ENCODE results near the gene CDK3. TPM values are rescaled to one million over a fixed set of nuclear protein-coding genes. Genes with fewer than 3 reads are reported as not detected.

The CDK3 gene
- total and polyA plus RNA-seq, 2 donors (not counting 1 experiment from before 2014, with no cell fraction given) = 15.0 to 20.5 TPM

Other genes starting within 250 kb of the CDK3 start
- 29.8 and 33.9 TPM in 2 replicates for gene GALK1, start 235.7 kb upstream of the CDK3 start, total RNA-seq
- 25.7 and 37.4 TPM in 2 replicates for gene GALK1, start 235.7 kb upstream of the CDK3 start, polyA plus RNA-seq
- gene UNK, start 216.0 kb upstream of the CDK3 start, total RNA-seq = 70.3 and 82.3 TPM in 2 replicates
- gene UNK, start 216.0 kb upstream of the CDK3 start, polyA plus RNA-seq = 35.5 and 41.4 TPM in 2 replicates
- 107 and 114 TPM in 2 replicates for gene UNC13D, start 156.5 kb upstream of the CDK3 start, total RNA-seq
- 78.2 and 101 TPM in 2 replicates for gene UNC13D, start 156.5 kb upstream of the CDK3 start, polyA plus RNA-seq
- gene WBP2, start 145.5 kb upstream of the CDK3 start, total RNA-seq = 132 and 140 TPM in 2 replicates
- 82.0 and 88.6 TPM in 2 replicates for gene WBP2, start 145.5 kb upstream of the CDK3 start, polyA plus RNA-seq
- gene TRIM47, start 122.3 kb upstream of the CDK3 start, total RNA-seq = 5.3 and 6.4 TPM in 2 replicates
- 2.3 and 8.3 TPM in 2 replicates for gene TRIM47, start 122.3 kb upstream of the CDK3 start, polyA plus RNA-seq
- gene TRIM65, start 103.9 kb upstream of the CDK3 start, total RNA-seq = 39.2 and 40.7 TPM in 2 replicates
- 16.8 and 18.0 TPM in 2 replicates for gene TRIM65, start 103.9 kb upstream of the CDK3 start, polyA plus RNA-seq
- gene MRPL38, start 96.0 kb upstream of the CDK3 start, total RNA-seq = 127 and 139 TPM in 2 replicates
- gene MRPL38, start 96.0 kb upstream of the CDK3 start, polyA plus RNA-seq = 100 and 126 TPM in 2 replicates
- 27.0 and 31.5 TPM in 2 replicates for gene FBF1, start 59.8 kb upstream of the CDK3 start, total RNA-seq
- 18.3 and 21.6 TPM in 2 replicates for gene FBF1, start 59.8 kb upstream of the CDK3 start, polyA plus RNA-seq
- gene ACOX1, start 21.7 kb upstream of the CDK3 start, total RNA-seq = 31.2 and 38.8 TPM in 2 replicates
- gene ACOX1, start 21.7 kb upstream of the CDK3 start, polyA plus RNA-seq = 6.6 and 7.3 TPM in 2 replicates
- gene TEN1, start 21.6 kb upstream of the CDK3 start, total RNA-seq = 19.8 and 25.5 TPM in 2 replicates
- gene TEN1, start 21.6 kb upstream of the CDK3 start, polyA plus RNA-seq = 25.2 and 34.5 TPM in 2 replicates
- gene EVPL, start 26.5 kb downstream of the CDK3 start, total RNA-seq = not detected in 2 replicates
- not detected in 2 replicates for gene EVPL, start 26.5 kb downstream of the CDK3 start, polyA plus RNA-seq
- 75.4 and 82.3 TPM in 2 replicates for gene SRP68, start 71.7 kb downstream of the CDK3 start, total RNA-seq
- gene SRP68, start 71.7 kb downstream of the CDK3 start, polyA plus RNA-seq = 29.6 and 36.3 TPM in 2 replicates
- gene GALR2, start 73.9 kb downstream of the CDK3 start, total RNA-seq = 0.42 TPM in 1 of 2 replicates, not detected in the other
- 1.2 and 2.0 TPM in 2 replicates for gene GALR2, start 73.9 kb downstream of the CDK3 start, polyA plus RNA-seq
- 0.37 and 0.53 TPM in 2 replicates for gene ZACN, start 78.3 kb downstream of the CDK3 start, total RNA-seq
- gene ZACN, start 78.3 kb downstream of the CDK3 start, polyA plus RNA-seq = 0.35 and 0.45 TPM in 2 replicates
- gene EXOC7, start 102.9 kb downstream of the CDK3 start, total RNA-seq = 191 and 194 TPM in 2 replicates
- gene EXOC7, start 102.9 kb downstream of the CDK3 start, polyA plus RNA-seq = 96.1 and 105 TPM in 2 replicates
- 0.12 and 0.20 TPM in 2 replicates for gene FOXJ1, start 140.4 kb downstream of the CDK3 start, total RNA-seq
- 0.53 and 1.0 TPM in 2 replicates for gene FOXJ1, start 140.4 kb downstream of the CDK3 start, polyA plus RNA-seq
- gene RNF157, start 239.6 kb downstream of the CDK3 start, total RNA-seq = 1.2 and 1.4 TPM in 2 replicates
- 0.54 and 0.84 TPM in 2 replicates for gene RNF157, start 239.6 kb downstream of the CDK3 start, polyA plus RNA-seq